GM12878 (cell line): ENCODE data around the gene MAST1. TPM values are rescaled to one million over a fixed set of nuclear protein-coding genes. Genes with fewer than 3 reads are reported as not detected.

Source experiments
- ATAC-seq: fragments of 200-7000 bp; cut with Tn5 transposase; 3 replicates; pipeline ENCODE4 v1.9.1; 2020; ENCODE audit warnings: mild to moderate bottlenecking, moderate library complexity
- BruUV-seq: library from RNA; stranded (reverse); fragments of 400-500 nt; replicated peaks from 2 replicates; lab custom pipeline; 2021; lab: Mats Ljungman, UMichigan
- CTCF ChIA-PET: fragments of 300-600 bp; sonication (Branson Sonifier 250); formaldehyde crosslinking; extraction: SDS; loops from one replicate; lab custom pipeline; 2021; ENCODE audit warnings: inconsistent platforms; lab: Yijun Ruan, JAX
- POLR2A ChIA-PET: fragments of 350-600 bp; formaldehyde crosslinking; extraction: SDS; loops from one replicate; lab custom pipeline; 2021; ENCODE audit warnings: inconsistent platforms; lab: Charles Lee
- RAD21 ChIA-PET: fragments of 300-600 bp; sonication (Branson Sonifier 250); formaldehyde crosslinking; loops from one replicate; lab custom pipeline; 2023; ENCODE audit warnings: antibody characterized with exemption; ENCODE audit not compliant: unreplicated experiment; lab: Charles Lee
- SMC1A ChIA-PET: fragments of 300-600 bp; sonication (Branson Sonifier 250); formaldehyde crosslinking; loops from one replicate; lab custom pipeline; 2023; ENCODE audit not compliant: unreplicated experiment, uncharacterized antibody; lab: Charles Lee
- DNase-seq: peaks from one replicate; pipeline ENCODE4 v3.0.0-alpha.2; 2011; ENCODE audit warnings: low read depth, low spot score
- FAIRE-seq: peaks from 3 replicates; lab custom pipeline; 2011; peaks lifted over from hg19 to GRCh38; lab: Jason Lieb, UNC
- H2AFZ ChIP-seq: 2 replicates; pipeline ENCODE4 v1.6.0; 2011; ENCODE audit warnings: low read depth, low read length, control low read depth; ENCODE audit not compliant: control insufficient read depth
- H3K27ac ChIP-seq: 2 replicates; pipeline ENCODE4 v1.5.1; 2011; ENCODE audit warnings: control low read depth; ENCODE audit not compliant: control insufficient read depth, insufficient read depth
- H3K27me3 ChIP-seq, 2 experiments: replicated peaks in 1 of 2; 2 replicates each; pipeline versions ENCODE4 v1.6.0 to v1.6.1; 2011; ENCODE audit warnings: low read length in 1 of 2; ENCODE audit not compliant: control insufficient read depth in 2 of 2, insufficient read depth in 2 of 2
- H3K36me3 ChIP-seq, 2 experiments: 2 replicates each; pipeline ENCODE4 v1.5.1; 2011; ENCODE audit warnings: low read length in 1 of 2; ENCODE audit not compliant: control insufficient read depth in 2 of 2, insufficient read depth in 2 of 2
- H3K4me1 ChIP-seq: 2 replicates; pipeline ENCODE4 v1.6.1; 2011; ENCODE audit warnings: mild to moderate bottlenecking, low read length, moderate library complexity, mixed read lengths; ENCODE audit not compliant: control insufficient read depth, insufficient read depth
- H3K4me2 ChIP-seq: 2 replicates; pipeline ENCODE4 v1.6.0; 2011; ENCODE audit warnings: control low read depth; ENCODE audit not compliant: control insufficient read depth, insufficient read depth
- H3K4me3 ChIP-seq: fragments of 200-600 bp; sonication (generic); 2 replicates; pipeline ENCODE4 v1.5.1; 2016
- H3K79me2 ChIP-seq: 2 replicates; pipeline ENCODE4 v1.6.0; 2011; ENCODE audit warnings: low read length; ENCODE audit not compliant: control insufficient read depth, insufficient read depth
- H3K9ac ChIP-seq: 2 replicates; pipeline ENCODE4 v1.8.0; 2011; ENCODE audit warnings: low read length, control low read depth, mixed read lengths; ENCODE audit not compliant: control insufficient read depth, insufficient read depth
- H3K9me3 ChIP-seq: replicated peaks from 3 replicates; pipeline ENCODE4 v1.5.1; 2011; ENCODE audit warnings: mild to moderate bottlenecking, low read length; ENCODE audit not compliant: control insufficient read depth, insufficient read depth
- H4K20me1 ChIP-seq: 2 replicates; pipeline ENCODE4 v1.6.0; 2011; ENCODE audit not compliant: control insufficient read depth, insufficient read depth
- ASH2L ChIP-seq: fragments of 300-600, 200-600 bp; sonication (generic); IDR thresholded peaks from 2 replicates; pipeline ENCODE4 v1.6.1; 2017; ENCODE audit warnings: low read depth, mild to moderate bottlenecking, borderline replicate concordance
- ATF7 ChIP-seq: fragments of 450-650 bp; IDR thresholded peaks from 2 replicates; pipeline ENCODE4 v1.6.1; 2016; ENCODE audit warnings: low read depth, mild to moderate bottlenecking
- BCLAF1 ChIP-seq: fragments of 450-650 bp; IDR thresholded peaks from 2 replicates; pipeline ENCODE4 v1.6.1; 2017; ENCODE audit warnings: antibody characterized with exemption, mild to moderate bottlenecking, moderate library complexity
- BMI1 ChIP-seq: fragments of 450-650 bp; IDR thresholded peaks from 2 replicates; pipeline ENCODE4 v1.6.1; 2016; ENCODE audit warnings: mild to moderate bottlenecking, moderate library complexity, borderline replicate concordance
- BRCA1 ChIP-seq: IDR thresholded peaks from 2 replicates; pipeline ENCODE4 v1.6.1; 2011; ENCODE audit warnings: low read depth, low read length, improper control_type of control experiment
- CTCF ChIP-seq, 3 experiments: IDR thresholded peaks in 2 of 3; conservative IDR thresholded peaks in 1 of 3; 2 replicates each; pipeline ENCODE4 v1.5.1; 2011; ENCODE audit warnings: low read depth in 3 of 3, low read length in 3 of 3, mild to moderate bottlenecking in 3 of 3, control low read depth in 2 of 3, moderate library complexity in 2 of 3, inconsistent platforms in 1 of 3, mixed read lengths in 1 of 3; ENCODE audit not compliant: control insufficient read depth in 2 of 3, insufficient read depth in 1 of 3; ENCODE audit errors: extremely low read depth in 1 of 3
- DPF2 ChIP-seq: fragments of 450-650 bp; IDR thresholded peaks from 2 replicates; pipeline ENCODE4 v1.6.1; 2017; ENCODE audit warnings: mild to moderate bottlenecking
- JUND ChIP-seq: IDR thresholded peaks from 2 replicates; pipeline ENCODE4 v1.6.1; 2012; ENCODE audit warnings: low read depth, mild to moderate bottlenecking, low read length, improper control_type of control experiment, moderate library complexity
- KLF5 ChIP-seq: fragments of 450-650 bp; IDR thresholded peaks from 2 replicates; pipeline ENCODE4 v1.6.1; 2014; ENCODE audit warnings: mild to moderate bottlenecking; ENCODE audit not compliant: partially characterized antibody
- RAD51 ChIP-seq: fragments of 450-650 bp; IDR thresholded peaks from 2 replicates; pipeline ENCODE4 v1.6.1; 2016; ENCODE audit warnings: moderate library complexity, mild to moderate bottlenecking, inconsistent platforms
- TCF3 ChIP-seq: IDR thresholded peaks from 2 replicates; pipeline ENCODE4 v1.6.1; 2012; ENCODE audit warnings: low read depth, mild to moderate bottlenecking, low read length, borderline replicate concordance; ENCODE audit not compliant: insufficient read depth
- TCF7 ChIP-seq: IDR thresholded peaks from 2 replicates; pipeline ENCODE4 v1.6.1; 2014; ENCODE audit warnings: antibody characterized with exemption, borderline replicate concordance
- YY1 ChIP-seq: IDR thresholded peaks from 2 replicates; pipeline ENCODE4 v1.6.1; 2011; ENCODE audit warnings: low read depth, mild to moderate bottlenecking, low read length
- ZBTB40 ChIP-seq: fragments of 450-650 bp; IDR thresholded peaks from 2 replicates; pipeline ENCODE4 v1.6.1; 2016; ENCODE audit warnings: mild to moderate bottlenecking, moderate library complexity, borderline replicate concordance
- WGBS: methylation state at CpG from one replicate; pipeline ENCODE4 v1.1.6; 2016; ENCODE audit warnings: low lambda C conversion rate; ENCODE audit not compliant: insufficient replicate concordance, insufficient coverage; ENCODE audit errors: missing lambda C conversion rate; 5-methylcytosine and 5-hydroxymethylcytosine counted together
- in situ Hi-C: fragments of 300-500 bp; cut with MboI; formaldehyde crosslinking; loops from 9 replicates; pipeline ENCODE4 v1.14.3; 2018; ENCODE audit warnings: mixed read lengths
- intact Hi-C: fragments of 100-400 bp; cut with micrococcal nuclease; formaldehyde crosslinking; loops from one replicate; pipeline ENCODE4 v1.14.2; 2022; ENCODE audit not compliant: unreplicated experiment
- polyA plus RNA-seq, 11 experiments: library from polyadenylated mRNA; depleted of rRNA in 4 of 11; unstranded in 6 of 11; stranded (reverse) in 5 of 11; fragments of >200 nt; fragmentation: Nextera tagmentation in 4 of 11; fragmentation: Illumina TruSeq in 1 of 11; extraction: Ambion mirVana in 4 of 11; extraction: Trizol in 1 of 11; gene quantifications; 1 replicate in 1 of 11; 2 replicates in 10 of 11; pipeline versions ENCODE4 v1.2.1 to v1.2.3, GENCODE V29; 2011 to 2016; ENCODE audit warnings: inconsistent platforms in 2 of 11, missing spikeins in 2 of 11, low read depth in 1 of 11
- total RNA-seq, 4 experiments: library from RNA; depleted of rRNA in 3 of 4; stranded (reverse); fragments of >200 nt in 3 of 4; fragmentation: Illumina TruSeq in 1 of 4; extraction: Trizol in 1 of 4; gene quantifications; 2 replicates each; pipeline versions ENCODE4 v1.2.1 to v1.2.3, GENCODE V29; 2013 to 2021

MAST1 gene
- total and polyA plus RNA-seq, 10 of the 15 experiments (the other 5 are each of a cell fraction or from before 2014, with no cell fraction given): 0.08 to 0.79 (median 0.44) TPM; not detected in 1

GRCh38 chr19:12881172-12881808 lies 43.0 kb downstream of the MAST1 start, which contains the start of gene DNASE2:
TSS of gene DNASE2 (minus strand) at chr19:12881449. CDS start at chr19:12881375, 74 bp downstream.
- Histone ChIP-seq H4K20me1 (no peaks in the 10 kb centered on the region), H3K9ac (peak within 1 kb of the TSS; percentile 75), H2AFZ (peak within 1 kb of the TSS; percentile 92), H3K36me3 (peaks cover 0 to 4% of the 10 kb centered on the region in 2 experiments; a peak in 2 of 4 replicates), H3K4me3 (peak within 1 kb of the TSS; percentile 90), H3K27me3 (no peaks in the 10 kb centered on the region; a peak in 1 of 4 replicates), H3K4me1 (peaks cover 16% of the 10 kb centered on the region), H3K79me2 (peaks cover 4% of the 10 kb centered on the region; the same call in 1 of the 2 replicates), H3K9me3 (peaks cover 7% of the 10 kb centered on the region), H3K27ac (peak within 1 kb of the TSS; percentile 82), H3K4me2 (peak within 1 kb of the TSS; percentile 91)
- ChIA-PET SMC1A (interaction anchor here (0.8 to 4.1 kb wide), 4 partner anchors 10 to 96 kb away, joined by 3 to 23 read pairs (median 4); partner anchors contain the start of gene GCDH), CTCF (interaction anchor here (1.1 to 13.2 kb wide), 13 partner anchors 9 to 121 kb away, joined by 3 to 182 read pairs (median 4); partner anchors contain the start of genes FARSA and GCDH), RAD21 (interaction anchor here (0.7 to 2.4 kb wide), 4 partner anchors 9 to 223 kb away, joined by 3 to 21 read pairs (median 12); partner anchors contain the start of gene GCDH), POLR2A (interaction anchor here (0.5 to 3.3 kb wide), 9 partner anchors 10 to 147 kb away, joined by 3 to 35 read pairs (median 4); partner anchors contain the start of genes CALR, FARSA, GCDH and PRDX2)
- WGBS: 2% methylated on average over 38 of the region's 38 CpGs
- FAIRE-seq (peak; percentile 99), ATAC-seq (peak; percentile 88), DNase-seq (peak; percentile 85)
- BruUV-seq: no TSS peak
- in situ Hi-C loops: loop anchor here (10.0 kb wide), 1 partner anchor 214 kb away; no protein-coding TSS in a partner anchor
- intact Hi-C loops: no loop called here
- TF ChIP-seq TCF7: no peak
- no peak for TF ChIP-seq RAD51
- TF ChIP-seq ZBTB40: no peak
- no peak for TF ChIP-seq BCLAF1
- no peak for TF ChIP-seq KLF5
- TF ChIP-seq DPF2: peak; percentile 95
- peak; percentile 64 for TF ChIP-seq ATF7
- TF ChIP-seq YY1: 0 out of 2 replicates have a peak, but pooled peaks have one; percentile 8
- peak; percentile 84; the same call in 1 of the 2 replicates for TF ChIP-seq TCF3
- TF ChIP-seq BMI1: no peak
- no peak for TF ChIP-seq BRCA1
- TF ChIP-seq ASH2L: no peak
- no peak for TF ChIP-seq JUND
- no peak for TF ChIP-seq CTCF (IDR thresholded peaks at IDR 0.05 in 2 of 3, conservative IDR thresholded peaks at IDR 0.05 in 1 of 3; ENCODE audit: control insufficient read depth in 2 of 3, extremely low read depth in 1 of 3, insufficient read depth in 1 of 3, low read depth in 3 of 3, low read length in 3 of 3)
